ENCODE results near the gene ERBB4.

DNA sequence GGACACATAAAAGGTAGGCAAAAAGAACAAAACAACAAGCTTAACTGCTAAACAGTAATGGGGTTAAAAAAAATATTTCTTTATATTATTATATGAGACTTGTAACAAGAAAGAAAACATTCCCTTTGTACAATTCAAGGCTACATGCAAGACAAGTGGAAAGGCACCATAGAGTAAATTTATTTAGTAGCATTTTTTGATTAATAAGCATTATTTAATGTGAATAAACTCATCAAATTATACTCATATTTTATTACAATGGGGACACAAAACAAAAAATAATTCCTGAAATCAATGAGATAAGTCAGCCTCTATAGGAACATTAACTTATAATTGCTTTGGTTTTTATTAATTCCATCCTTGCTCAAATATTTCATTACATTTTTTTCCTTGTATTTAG, 809.2 kb downstream of the ERBB4 start:
- TF ChIP-seq, protein P1, sequence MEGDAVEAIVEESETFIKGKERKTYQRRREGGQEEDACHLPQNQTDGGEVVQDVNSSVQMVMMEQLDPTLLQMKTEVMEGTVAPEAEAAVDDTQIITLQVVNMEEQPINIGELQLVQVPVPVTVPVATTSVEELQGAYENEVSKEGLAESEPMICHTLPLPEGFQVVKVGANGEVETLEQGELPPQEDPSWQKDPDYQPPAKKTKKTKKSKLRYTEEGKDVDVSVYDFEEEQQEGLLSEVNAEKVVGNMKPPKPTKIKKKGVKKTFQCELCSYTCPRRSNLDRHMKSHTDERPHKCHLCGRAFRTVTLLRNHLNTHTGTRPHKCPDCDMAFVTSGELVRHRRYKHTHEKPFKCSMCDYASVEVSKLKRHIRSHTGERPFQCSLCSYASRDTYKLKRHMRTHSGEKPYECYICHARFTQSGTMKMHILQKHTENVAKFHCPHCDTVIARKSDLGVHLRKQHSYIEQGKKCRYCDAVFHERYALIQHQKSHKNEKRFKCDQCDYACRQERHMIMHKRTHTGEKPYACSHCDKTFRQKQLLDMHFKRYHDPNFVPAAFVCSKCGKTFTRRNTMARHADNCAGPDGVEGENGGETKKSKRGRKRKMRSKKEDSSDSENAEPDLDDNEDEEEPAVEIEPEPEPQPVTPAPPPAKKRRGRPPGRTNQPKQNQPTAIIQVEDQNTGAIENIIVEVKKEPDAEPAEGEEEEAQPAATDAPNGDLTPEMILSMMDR (IDR thresholded peaks at IDR 0.05) = no peak
- TF ChIP-seq EP300 (IDR thresholded peaks at IDR 0.05) = no peak
- no peak for TF ChIP-seq POLR2A (IDR thresholded peaks at IDR 0.05)
